COR-L47 (cell line): ENCODE results near the gene PPP6R3.

Experiments used
- DNase-seq: peaks from one replicate; lab custom pipeline; 2025; lab: John Stamatoyannopoulos, UW

PPP6R3 gene

DNA sequence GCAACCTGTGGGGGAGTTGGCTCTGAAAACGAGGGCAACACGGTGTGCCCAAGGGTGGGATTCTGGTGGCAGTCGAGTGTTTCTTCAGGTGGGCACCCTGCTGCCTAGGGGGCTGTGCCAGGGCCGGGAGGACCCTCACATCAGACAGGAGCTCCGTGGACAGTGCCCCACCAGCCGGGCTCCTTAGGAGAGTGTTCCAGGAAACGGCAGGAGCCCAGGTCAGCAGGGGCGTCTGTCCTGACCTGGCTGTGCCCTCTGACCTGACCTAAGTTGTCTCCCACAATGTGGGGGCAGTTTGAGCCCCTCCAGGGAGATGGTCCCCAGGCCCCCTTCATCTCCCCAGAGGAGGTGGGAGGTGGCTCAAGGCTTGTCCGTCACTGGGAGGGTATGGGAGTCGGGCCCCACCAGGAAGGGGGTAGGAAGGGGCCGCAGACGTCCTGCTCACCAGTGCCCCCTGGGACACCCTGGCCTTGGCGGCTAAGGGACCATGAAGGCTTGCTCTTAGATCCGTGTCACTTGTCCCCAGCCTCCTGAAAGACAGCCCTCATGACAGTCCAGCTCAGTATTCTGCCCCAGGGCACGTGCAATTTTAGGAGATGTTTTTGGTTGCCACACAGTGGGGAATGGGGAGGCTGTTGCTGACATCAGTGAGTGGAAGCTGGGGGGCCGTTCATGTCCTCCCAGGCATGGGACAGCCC, 191.6 kb downstream of the PPP6R3 start:
- DNase-seq: no peak

DNA sequence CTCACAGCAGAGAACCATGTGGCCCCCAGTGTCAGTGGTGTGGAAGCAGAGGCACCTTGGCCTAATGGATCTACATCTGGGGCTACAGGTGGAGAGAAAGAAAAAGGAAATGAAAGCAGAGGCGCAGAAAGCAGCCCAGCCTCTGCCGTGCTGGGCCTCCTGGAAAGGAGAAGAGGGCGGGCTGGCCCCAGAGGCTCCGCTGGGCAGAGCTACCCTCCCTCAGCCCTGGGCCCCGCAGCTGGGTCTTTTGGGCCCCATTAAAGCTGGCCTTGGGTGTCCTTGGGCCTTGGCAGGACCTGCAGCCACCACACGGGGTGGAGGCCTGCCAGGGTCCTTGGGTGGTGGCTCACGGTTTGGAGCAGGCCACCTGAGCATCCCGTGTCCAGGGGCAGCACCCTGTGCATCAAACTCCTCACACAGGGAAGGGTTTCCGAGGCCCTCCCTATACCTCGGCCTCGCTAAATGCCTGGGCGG, 192.2 kb downstream of the PPP6R3 start:
- DNase-seq: no peak

DNA sequence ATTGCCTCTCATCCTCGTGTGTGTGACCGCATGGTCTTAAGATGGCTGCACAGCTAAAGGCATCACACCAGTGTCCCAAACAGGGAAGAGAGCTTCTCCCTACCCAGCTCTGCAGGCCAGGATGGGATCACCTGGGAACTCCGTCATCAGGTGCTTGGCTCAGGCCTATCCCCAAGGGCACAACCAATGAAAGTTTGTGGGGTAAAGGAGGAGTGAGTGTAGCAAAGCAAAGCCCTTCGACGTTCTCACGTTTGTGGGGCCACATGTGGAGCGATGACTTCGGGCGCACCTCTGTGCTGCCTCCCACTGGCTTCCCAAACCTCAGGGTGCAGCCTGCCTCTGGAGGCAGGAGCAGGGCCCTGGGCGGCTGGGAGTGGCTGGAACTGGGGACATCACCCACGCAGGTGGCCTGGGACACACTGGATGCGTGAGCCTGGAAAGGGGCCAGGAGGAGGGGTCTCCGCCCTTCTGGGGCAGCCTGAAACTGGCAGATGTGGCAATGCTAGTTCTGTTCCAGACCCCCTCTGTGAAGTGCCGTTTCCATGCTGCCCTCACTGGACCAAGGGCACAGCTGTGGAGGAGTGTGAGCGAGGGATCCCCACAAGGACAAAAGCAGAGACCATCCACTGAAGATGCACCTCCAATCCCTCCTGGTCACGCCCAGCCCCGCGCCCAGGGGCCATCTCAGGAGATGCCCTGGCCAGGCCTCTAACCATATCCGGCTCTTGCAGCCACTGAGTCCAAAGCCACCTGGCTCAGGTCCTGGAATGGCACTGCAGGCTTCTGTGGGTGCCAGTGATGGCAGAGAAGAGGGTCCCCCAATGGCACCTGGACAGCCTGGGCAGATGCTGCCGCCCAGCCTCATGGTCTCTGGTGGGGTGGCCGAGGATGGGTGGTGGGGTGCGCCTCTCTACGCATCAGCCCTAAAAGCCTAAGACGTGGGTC, 193.2 kb downstream of the PPP6R3 start:
- no peak for DNase-seq

DNA sequence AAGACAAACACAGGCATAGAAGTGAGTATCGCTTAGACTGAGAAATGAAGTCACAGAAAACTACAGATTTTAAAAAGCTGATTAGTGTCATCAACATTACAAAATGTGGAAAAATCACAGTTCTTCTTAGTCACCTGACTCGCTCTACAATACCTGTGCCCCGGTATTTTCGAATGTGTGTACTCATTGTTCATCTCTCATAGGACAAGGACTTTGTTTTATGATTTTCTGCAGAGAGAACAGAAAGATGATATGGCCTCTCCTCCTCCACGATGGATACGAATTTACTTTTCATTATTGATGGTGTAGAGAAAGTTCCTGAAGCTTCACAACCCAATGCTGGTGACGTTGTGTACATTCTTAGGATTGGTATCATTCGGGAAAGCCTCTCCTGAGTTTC, 194.4 kb downstream of the PPP6R3 start:
- DNase-seq: no peak

DNA sequence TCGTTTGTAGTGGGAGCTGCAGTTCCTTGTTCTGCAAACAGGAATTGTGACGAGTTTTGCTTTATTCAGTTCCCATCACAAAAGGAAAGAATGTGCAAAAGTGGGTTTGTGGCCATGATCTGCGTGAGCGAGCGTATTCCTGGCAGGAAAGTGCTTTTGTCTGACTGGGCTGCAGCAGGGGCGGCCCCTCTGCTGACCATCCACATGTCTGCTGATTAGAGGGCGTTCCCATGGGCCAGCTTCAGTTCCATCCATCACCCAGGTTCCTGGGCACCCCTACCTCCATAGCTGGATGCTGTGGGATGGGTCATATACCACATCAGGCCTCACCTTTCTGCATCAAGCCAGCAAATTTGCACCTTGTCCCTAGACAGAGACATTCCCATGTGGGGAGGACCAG, 194.9 kb downstream of the PPP6R3 start:
- DNase-seq: no peak

DNA sequence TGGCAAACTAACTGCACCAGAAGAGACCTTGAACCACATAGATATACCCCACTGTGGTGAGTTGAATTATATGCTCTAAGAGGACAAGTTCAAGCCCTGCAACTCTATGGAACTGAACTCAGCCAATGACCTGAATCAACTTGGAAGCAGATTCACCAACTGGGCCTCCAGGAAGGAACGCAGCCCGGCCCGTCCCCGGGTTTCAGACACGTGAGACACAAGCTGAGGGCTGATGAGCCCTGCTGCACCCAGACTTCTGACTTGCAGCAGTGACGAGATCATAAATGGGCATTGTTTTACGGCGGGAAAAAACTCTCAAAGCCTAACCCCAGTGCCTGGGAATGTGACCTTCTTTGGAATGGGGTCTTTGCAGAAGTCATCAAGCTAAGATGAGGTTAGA, 195.3 kb downstream of the PPP6R3 start:
- no peak for DNase-seq

DNA sequence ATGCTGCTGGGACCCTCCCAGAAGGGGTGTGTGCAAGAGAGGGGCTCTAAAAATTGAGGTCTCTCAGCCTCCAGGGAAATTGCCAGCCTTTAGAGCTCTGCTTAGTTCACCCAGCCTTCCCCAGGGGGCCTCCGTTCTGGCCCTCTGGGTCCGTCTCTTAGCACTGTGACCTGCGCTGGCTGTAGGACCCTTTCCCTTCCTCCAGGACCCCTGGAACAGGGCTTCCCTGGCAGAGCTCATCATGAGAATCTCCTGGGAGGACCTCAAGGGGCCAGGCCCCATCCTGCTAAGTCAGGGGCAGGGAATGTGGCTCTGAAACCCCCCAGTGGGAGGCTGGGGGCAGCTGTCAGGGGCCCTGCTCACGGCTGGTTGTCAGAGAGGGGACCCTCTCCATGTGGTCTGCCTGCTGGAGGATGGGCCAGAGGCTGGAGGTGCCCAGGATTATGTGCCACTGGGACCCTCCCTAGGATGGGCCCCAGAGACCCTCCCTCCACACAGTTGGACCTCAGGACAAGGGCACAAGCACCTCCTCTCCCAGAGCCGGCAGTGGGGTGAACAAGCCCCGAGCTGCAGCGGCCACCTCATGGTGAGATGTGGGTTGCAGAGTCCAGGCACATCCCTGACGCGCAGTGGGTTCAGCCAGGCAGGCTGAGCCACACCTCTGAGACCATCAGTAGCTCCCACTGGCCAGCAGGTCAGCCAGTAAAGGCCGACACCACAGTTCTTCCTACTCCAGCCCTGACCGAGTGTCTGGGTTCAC, 196.6 kb downstream of the PPP6R3 start:
- no peak for DNase-seq

DNA sequence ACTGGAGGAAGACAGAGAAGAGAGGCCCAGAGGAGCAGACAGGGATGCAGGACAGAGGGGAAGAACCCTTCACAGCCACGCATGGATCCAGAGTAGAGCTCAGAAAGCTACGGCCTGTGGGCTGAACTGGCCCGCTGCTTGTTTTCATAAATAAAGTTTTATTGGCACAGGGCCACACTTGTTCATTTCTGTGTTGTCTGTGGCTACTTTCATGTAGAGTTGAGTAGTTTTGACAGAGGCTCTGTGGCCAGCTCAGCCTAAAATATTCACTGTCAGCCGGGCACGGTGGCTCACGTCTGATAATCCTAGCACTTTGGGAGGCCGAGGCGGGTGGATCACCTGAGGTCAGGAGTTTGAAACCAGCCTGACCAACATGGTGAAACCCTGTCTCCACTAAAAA, 197.5 kb downstream of the PPP6R3 start:
- no peak for DNase-seq

DNA sequence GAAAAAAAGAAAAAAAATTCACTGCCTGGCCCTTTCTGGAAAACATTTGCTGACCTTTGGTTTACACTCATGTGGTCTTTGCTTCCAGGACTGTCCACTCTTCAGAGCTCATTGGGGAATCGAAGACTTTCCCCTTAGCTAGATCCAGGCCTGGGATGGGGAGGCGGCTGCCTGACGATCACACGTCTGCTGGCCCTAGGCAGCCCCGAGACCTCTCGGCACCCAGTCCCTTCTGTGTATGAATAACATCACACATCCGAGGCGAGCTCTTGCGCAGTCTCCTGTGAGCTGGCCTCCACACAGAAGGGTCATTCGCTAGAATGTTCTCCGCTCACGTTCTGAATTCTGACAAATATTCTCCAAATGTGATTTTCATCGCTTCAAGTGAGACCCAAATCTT, 198.1 kb downstream of the PPP6R3 start:
- DNase-seq: no peak

DNA sequence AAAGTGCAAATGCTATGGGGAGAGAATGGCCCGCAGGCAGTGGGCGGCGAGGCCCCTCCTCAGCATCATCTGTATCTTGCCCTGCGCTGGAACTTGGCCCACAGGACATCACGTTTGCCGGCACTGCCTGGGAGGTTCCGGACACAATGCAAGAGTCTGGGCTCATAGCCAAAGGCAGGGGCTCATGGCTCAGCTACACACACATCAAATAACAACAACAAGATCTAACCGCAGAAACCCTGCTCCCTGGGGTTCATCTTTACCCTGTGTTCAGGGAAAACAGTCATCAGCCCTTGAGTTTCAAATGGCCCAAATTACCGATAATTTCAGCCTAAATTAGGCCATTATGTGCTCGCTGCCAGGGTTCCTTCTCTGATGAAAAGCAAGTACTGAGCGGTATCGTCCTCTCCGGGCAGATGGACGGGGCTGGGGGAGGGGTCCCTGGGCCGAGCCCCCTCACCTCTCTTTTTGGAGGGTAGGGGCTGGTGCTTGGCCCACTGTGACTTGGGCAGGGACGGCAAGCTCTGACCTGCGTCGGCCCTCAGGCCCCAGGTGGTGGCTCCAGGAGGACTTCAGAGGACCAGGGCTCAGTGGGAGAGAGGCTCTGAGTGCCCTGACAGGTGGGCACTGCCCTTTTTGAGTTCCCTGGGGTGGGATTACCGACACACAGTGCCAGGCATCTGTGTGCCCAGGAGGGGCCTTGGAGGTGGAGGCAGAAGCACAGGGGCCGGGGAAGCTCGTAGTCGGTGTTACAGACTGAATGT, 198.8 kb downstream of the PPP6R3 start:
- peak; percentile 98 for DNase-seq

DNA sequence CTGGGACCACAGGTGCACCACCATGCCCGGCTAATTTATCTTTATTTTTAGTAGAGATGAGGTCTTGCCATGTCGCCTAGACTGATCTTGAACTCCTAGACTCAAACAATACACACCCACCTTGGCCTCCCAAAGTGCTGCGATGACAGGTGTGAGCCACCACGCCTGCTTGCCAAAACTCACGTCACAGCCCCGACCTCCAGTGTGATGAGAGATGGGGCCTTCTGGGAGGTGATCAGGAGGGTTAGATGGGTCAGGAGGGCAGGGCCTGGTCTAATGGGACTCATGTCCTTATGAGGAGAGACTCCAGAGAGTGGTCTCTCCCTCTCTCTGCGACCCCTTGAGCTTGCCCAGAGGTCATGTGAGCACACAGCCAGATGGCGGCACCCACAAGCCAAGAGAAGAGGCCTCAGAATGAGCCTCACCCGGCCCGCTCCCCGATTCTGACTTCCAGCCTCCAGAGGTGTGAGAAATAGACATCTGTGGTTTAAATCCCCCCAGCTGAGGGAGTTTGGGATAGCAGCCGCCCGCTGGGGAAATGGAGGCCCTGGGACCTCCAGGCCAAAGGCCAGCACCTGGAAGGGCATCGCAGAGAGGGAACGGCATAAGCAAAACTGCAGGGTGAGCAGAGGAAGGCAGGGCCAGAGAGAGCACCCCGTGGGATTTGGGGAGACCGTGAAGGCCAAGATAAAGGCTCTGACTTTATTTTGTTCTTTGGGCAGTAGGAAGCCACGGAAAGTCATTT, 199.7 kb downstream of the PPP6R3 start:
- no peak for DNase-seq

DNA sequence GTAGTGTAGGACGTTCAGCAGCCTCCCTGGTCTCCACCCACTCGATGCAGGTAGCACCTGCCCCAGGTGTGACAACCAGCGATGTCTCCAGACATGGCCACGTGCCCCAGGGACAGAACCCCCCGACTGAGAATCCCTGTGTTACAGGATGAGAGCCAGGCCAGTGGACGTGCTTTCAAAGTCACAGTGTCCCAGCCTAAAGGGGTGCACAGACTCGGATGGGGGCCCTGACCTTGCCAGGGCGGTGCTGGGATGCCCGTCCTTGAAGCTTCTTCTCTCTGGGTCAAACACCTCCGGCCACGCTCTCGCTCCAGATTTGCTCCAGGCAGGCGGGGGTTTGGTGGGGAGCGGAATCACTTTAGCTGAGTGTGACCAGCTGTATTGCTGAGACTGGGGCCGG, 200.5 kb downstream of the PPP6R3 start:
- no peak for DNase-seq

DNA sequence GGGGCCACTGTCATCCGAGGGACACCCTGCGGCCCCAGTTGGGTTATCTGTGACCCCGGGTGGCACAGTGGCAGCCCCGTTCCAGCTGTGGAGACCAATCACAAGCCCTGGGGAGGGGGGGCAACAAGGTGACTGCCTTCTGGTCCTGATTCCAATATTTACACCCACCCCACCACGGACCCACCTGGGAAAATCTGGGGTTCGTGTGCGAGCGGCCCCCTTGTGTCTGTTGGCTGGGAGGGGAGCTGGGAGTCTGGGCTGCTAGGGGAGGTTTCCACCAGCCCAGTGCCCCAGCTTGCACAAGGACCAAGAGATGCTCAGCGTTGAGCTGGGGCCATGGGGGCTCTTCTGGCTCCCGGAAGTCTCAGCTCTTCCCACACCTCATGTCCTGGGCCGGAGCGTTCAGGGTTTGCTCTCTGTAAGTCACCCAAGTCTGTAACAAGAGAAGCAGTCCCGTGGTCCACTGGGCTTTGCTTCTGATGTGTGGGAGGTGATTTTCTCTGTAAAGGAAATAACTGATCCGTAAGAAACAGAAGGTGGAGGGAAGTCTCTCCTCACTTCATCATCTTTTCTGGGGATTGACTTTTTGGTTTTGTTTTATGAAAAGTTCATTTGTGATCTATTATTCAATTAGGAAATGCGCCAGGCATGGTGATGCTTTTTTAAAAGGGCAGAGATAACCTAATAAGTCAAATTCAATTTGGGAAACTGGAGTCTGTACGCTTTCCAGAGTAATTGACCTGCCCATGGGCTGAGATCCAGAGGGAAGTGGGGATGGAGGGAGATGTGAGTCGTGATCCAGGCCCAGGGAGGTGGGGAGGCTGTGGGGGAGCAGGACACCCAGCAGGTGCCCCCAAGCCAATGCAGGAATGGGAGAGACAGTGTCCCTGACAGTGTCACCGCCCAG, 201.4 kb downstream of the PPP6R3 start:
- DNase-seq: no peak

DNA sequence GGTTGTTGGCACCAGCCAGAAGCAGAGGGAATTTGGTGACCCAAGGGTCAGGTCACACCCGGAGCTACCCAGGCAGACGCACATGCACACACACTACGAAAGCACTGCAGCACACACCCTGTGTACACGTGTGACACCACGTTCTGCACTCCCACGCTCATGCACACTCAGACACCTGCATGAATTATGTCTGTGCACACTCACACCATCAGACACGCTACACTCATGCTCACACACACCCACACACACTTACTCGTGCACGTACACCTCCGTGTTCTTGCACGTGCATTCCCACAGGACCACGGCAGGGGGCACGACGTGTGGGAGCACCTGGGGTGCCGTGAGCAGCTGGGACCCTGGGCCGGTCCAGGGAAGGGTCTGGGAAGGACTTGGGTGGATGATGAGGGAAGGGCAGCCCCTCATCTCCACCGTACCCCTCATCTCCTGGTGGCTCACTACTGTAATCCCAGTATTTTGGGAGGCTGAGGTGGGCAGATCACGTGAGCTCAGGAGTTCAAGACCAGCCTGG, 203.0 kb downstream of the PPP6R3 start:
- DNase-seq: no peak

DNA sequence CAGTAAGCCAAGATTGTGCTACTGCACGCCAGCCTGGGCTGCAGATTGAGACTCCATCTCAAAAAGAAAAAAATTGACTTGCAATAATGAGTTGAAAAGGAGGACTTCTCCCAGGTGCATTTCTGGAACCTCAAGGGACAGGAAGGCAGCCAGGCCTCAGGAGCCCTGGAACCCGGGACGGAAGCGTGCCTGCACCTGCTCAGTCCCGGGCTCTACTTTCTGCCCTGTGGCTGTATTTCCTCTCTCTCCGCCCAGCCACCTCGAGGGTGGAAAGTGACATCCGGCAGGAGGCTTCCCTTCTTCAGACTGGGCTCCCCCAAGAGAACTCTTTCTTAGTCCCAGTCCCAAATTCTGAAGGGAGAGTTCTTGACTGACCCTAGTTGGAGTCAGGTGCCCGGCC, 203.6 kb downstream of the PPP6R3 start:
- no peak for DNase-seq

DNA sequence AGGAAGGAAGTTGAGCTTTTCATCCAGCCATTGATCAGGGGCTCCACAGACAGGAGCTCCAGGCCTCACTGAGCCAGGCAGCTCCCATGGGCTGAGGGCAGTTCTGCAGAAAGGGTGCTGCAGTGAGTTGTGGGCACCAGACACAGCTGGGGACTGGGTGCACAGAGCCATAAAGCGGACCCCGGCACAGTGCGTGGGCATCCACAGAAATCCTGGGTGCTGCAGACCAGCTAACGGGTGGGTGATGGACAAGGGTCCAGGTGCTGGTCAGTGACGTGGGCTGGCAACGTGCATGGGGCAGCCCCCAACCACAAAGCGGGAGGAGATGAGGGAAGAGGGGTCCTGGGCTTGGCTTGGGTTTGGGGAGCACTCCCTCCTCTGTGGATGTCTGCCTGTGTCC, 204.4 kb downstream of the PPP6R3 start:
- DNase-seq: no peak
